ENCODE data around the gene TRMT61A. TPM values are rescaled to one million over a fixed set of nuclear protein-coding genes. Genes with fewer than 3 reads are reported as not detected.
"Not testable (repeated sequence)": the region's sequence is repeated elsewhere in the genome, so short reads cannot be mapped to it uniquely, and the experiment has no call there.

The TRMT61A gene
- total and polyA plus RNA-seq, 12 donors = 2.9 to 14.7 (median 4.0) TPM

DNA sequence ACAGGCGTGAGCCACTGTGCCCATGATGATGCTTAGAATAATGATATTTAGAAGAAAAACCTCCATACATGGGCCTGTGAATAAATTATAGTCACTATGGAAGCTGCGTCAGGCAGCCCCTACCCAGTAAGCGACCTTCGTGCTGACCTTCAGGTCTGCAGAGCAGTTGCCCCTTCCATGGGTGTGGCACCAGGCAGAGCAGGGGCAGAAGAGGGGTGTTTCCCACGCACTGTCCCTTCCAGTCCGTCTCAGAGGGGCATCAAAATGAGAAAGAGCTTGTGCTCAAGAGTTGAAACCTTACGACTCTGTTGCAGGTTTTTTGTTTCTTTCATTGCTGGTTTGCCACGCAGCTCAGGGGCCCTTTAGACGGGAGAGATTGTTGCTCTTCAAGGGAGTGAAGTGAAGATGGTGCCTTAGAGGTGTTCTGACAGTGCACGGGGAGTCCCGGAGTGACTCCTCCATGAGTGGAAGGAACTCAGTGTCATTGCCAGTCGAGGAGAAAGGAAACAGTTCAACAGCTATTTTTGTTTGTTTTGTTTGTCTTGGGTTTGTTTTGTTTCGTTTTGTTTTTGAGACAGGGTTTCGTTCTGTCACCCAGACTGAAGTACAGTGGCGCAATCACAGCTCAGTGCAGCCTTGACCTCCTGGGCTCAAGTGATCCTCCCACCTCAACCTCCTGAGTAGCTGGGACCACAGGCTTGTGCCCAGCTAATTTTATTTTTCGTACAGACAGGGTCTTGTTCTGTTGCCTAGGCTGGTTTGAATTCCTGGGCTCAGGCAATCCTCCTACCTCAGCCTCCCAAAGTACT, 20.3 kb upstream of the TRMT61A start:
- H3K4me3 ChIP-seq = no peak overlapping the region
- 83 to 85% methylated on average over 16 of the region's 16 CpGs for whole genome bisulfite sequencing, 2 donors
- peaks cover 0 to 82% (median 14%) of the 10 kb centered on the region in 9 donors for H3K36me3 ChIP-seq
- H3K9me3 ChIP-seq = no peaks in the 10 kb centered on the region
- H3K27me3 ChIP-seq = no peaks in the 10 kb centered on the region
- no peak for ATAC-seq
- no peak overlapping the region for H3K27ac ChIP-seq
- peaks cover 3 to 24% (median 14%) of the 10 kb centered on the region in 9 donors for H3K4me1 ChIP-seq
- DNase-seq = no peak
- TF ChIP-seq, protein P1, sequence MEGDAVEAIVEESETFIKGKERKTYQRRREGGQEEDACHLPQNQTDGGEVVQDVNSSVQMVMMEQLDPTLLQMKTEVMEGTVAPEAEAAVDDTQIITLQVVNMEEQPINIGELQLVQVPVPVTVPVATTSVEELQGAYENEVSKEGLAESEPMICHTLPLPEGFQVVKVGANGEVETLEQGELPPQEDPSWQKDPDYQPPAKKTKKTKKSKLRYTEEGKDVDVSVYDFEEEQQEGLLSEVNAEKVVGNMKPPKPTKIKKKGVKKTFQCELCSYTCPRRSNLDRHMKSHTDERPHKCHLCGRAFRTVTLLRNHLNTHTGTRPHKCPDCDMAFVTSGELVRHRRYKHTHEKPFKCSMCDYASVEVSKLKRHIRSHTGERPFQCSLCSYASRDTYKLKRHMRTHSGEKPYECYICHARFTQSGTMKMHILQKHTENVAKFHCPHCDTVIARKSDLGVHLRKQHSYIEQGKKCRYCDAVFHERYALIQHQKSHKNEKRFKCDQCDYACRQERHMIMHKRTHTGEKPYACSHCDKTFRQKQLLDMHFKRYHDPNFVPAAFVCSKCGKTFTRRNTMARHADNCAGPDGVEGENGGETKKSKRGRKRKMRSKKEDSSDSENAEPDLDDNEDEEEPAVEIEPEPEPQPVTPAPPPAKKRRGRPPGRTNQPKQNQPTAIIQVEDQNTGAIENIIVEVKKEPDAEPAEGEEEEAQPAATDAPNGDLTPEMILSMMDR (IDR thresholded peaks at IDR 0.05) = no peak
- intact Hi-C loops (cut with DNase I) = no loop called here

DNA sequence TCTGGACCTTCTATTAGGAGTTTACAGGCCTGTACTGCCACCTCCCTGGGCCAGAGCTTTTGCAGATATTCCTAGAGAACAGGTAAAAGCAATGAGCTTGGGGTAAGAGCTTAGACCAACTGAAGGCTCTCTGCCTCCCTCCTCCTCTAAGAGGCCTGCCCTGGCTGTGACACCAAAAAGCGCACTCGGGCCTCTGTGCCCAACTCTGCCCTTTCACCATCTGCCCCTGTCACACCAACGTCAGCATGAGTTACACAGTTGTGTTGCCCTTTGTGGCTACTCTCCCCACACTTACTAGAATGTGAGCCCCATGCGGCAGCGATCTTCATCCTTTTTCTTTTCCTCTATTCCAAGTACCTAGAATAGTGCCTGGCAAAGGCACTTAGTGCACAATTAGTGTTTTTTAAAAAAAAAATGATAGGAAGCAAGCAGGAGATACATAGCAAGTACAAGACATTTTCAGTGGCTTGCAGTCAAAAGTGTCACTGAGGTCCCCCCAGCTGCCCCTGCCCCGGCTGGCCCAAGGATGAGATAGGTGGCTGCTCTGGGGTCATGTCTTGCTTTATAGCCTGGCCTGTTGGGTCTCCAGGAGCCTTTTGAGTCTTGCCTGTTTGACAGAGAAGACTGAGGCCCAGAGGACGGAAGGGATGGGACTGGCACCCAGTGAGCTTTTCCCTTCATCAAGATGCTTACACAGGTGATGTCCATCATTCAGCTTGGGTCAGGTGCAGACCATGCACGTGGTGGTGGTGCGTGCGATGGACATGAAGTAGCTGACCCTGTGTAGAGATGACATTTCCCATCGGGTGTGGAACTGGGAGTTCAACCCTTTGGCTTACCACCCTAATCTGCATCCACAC, 18.9 kb upstream of the TRMT61A start:
- Histone ChIP-seq H3K36me3 (peaks cover 0 to 68% (median 5%) of the 10 kb centered on the region in 9 donors), H3K4me3 (no peak overlapping the region), H3K27ac (no peak overlapping the region), H3K4me1 (peaks cover 4 to 30% (median 18%) of the 10 kb centered on the region in 9 donors), H3K9me3 (no peaks in the 10 kb centered on the region), H3K27me3 (no peaks in the 10 kb centered on the region)
- WGBS, 2 donors = 89 to 95% methylated on average over 11 of the region's 11 CpGs
- intact Hi-C loops (cut with DNase I) = no loop called here
- no peak for ATAC-seq
- TF ChIP-seq, protein P1 (IDR thresholded peaks at IDR 0.05) = no peak
- DNase-seq = no peak

DNA sequence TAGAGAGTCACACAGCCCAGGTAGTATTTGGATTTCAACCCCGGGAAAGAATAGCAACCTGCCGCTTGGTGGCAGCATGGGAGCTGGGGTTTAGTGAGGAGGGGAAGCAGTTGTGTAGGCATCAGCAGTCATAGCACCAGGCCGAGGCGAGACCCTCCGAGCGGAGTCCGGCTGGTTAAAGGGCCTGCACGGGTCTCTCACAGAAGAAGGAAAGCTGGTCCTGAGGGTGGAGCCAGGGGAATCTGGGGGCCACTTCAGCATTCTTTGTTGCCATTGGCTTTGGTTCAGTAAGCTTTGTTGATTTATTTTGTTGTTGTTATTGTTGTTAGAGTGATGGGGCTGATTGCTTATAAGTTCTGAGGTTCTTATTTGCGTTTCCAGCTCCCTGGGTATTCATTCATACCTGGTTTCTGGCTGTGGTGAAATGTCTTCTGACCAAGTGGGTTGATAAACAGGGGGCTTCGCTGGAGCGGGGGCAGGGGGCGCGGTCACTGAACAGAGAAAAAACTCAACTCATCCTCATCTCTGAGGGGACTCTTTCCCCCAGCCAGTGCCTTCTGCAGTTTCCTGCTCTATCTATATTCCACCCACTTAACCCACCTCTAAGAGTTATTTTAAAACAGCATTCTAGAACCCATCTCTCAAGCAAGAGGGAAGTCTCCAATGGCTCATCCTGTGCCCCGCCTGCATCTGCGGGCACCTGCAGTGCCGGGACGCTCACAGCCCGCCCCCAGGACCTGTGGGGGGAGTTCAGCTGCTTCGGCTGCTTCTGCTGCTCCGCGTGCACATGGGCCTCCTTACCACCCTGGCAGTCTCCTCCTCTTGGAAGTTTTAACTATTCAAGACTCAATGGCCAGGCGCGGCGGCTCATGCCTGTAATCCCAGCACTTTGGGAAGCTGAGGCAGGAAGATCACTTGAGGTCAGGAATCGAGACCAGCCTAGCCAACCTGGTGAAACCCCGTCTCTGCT, 18.0 kb upstream of the TRMT61A start:
- H3K4me1 ChIP-seq = peaks cover 4 to 38% (median 18%) of the 10 kb centered on the region in 9 donors
- no peak overlapping the region for H3K4me3 ChIP-seq
- DNase-seq (no peak), ATAC-seq (no peak)
- peaks cover 0 to 59% (median 5%) of the 10 kb centered on the region in 9 donors for H3K36me3 ChIP-seq
- no peak overlapping the region for H3K27ac ChIP-seq
- 92 to 93% methylated on average over 26 of the region's 26 CpGs for WGBS, 2 donors
- intact Hi-C loops (cut with DNase I) = no loop called here
- TF ChIP-seq, protein P1 (IDR thresholded peaks at IDR 0.05) = no peak
- no peaks in the 10 kb centered on the region for H3K27me3 ChIP-seq
- no peaks in the 10 kb centered on the region for H3K9me3 ChIP-seq

DNA sequence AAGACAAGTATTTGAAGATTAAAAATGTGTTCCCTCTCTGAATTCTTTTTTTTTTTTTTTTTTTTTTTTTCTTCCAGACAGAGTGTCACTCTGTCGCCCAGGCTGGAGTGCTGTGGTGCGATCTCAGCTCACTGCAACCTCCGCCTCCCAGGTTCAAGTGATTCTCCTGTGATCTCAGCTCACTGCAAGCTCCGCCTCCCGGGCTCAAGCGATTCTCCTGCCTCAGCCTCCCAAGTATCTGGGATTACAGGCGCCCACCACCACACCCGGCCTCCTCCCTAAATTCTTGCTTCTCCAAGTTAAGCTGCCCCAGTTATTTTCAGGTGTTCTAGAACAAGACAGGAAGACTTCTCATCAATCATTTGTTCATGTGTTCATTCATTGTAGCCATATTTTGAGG, 16.8 kb upstream of the TRMT61A start:
- H3K9me3 ChIP-seq; H3K27me3 ChIP-seq; ATAC-seq; intact Hi-C loops (cut with DNase I); DNase-seq; H3K4me3 ChIP-seq: not testable (repeated sequence)
- Histone ChIP-seq H3K4me1 (peaks cover 5 to 50% (median 27%) of the 10 kb centered on the region in 9 donors), H3K36me3 (peaks cover 0 to 55% (median 5%) of the 10 kb centered on the region in 9 donors), H3K27ac (peak overlapping the region in 9 of 10 donors; percentile 46 to 84 (median 65))
- WGBS, 2 donors = 94 to 96% methylated on average over 8 of the region's 8 CpGs
